Body of pancreas (tissue), 4 donors: ENCODE data around the gene LDB1.

Source experiments
- CTCF ChIP-seq, 7 experiments: fragments of 450-650 bp in 4 of 7; fragments of 200-600 bp in 3 of 7; sonication (generic) in 3 of 7; IDR thresholded peaks; one replicate each; pipeline ENCODE4 v1.5.1; 2016 to 2019; ENCODE audit warnings: antibody characterized with exemption in 7 of 7
- POLR2A ChIP-seq, 3 donors: fragments of 450-650 bp; IDR thresholded peaks; one replicate each; pipeline ENCODE4 v1.6.1; 2016; ENCODE audit warnings: antibody characterized with exemption in 3 of 3, mild to moderate bottlenecking in 2 of 3

GRCh38 chr10:102086196-102086595 lies 34.0 kb downstream of the LDB1 start:
- TF ChIP-seq CTCF (IDR thresholded peaks at IDR 0.05), result no peak
- TF ChIP-seq POLR2A (IDR thresholded peaks at IDR 0.05), result no peak
